ENCODE results near the gene BPIFA1.

The BPIFA1 gene

GRCh38 chr20:33235696-33236095 lies at the start of gene BPIFA1:
BPIFA1 (plus strand) TSS chr20:33235996; CDS start chr20:33237712, 1,716 bp downstream.
- DNase-seq, result no peak

- no peak for DNase-seq
Measured at GRCh38 chr20:33187491-33187890, 48.3 kb upstream of the BPIFA1 start.

DNA sequence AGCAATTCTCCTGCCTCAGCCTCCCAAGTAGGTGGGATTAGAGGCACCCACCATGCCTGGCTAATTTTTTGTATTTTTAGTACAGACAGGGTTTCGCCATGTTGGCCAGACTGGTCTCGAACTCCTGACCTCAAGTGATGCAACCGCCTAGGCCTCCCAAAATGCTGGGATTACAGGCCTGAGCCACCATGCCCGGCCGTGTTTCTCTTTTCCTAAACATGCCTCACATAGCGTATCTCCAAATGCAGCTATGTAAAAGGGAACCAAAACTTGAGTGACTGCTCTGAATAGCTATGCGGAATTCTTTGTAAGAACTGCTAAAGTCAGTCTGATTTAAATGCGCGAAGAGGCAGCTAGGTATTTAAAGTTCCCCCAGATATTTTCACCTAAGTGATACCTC lies 47.4 kb upstream of the BPIFA1 start:
- DNase-seq, result no peak

- DNase-seq, result no peak
Measured at GRCh38 chr20:33191484-33191883, 44.3 kb upstream of the BPIFA1 start.

- no peak for DNase-seq
Measured at GRCh38 chr20:33191955-33192354, 43.8 kb upstream of the BPIFA1 start.

GRCh38 chr20:33192912-33193501 lies 42.8 kb upstream of the BPIFA1 start:
- DNase-seq, result no peak

GRCh38 chr20:33199026-33199425 lies 36.8 kb upstream of the BPIFA1 start:
- DNase-seq, result no peak

DNA sequence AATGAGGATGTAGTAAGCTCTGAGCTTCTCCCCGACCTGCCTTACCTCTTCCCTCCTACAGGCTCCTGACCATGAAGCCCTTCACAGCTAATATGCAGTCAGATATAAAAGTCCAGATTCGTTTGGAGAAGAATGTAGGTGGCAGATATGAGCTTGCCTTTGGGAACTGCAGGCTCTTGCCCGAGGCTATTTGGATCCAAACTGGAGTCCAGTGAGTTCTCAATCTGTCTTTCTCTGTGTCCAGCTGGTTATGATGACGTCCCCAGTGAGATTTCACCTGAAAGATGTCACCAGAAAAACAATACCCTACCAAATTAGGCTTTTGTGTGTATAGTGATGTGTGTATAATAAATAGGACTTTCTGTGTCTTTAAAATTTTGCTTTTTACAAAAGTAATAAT lies 33.3 kb upstream of the BPIFA1 start:
- DNase-seq, result no peak

DNA sequence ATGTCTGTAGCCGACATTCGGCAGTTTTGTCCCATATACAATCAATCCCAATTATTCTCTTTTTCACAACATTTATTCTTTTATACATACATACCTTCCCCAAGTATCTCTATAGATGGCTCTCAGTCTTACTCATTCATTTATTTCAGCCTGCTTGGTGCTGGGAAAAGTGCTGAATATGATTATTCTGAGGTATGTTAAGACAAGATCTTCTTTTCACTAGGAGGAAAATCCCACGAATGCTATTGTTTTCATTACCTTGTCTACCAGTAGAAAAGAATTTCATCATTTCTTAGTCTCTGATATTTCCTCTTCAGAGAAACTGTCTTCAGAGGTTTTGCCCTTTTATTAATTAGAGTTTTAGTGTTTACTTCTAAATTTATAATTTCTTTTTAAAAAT lies 32.4 kb upstream of the BPIFA1 start:
- DNase-seq, result no peak

- peak; percentile 44 for DNase-seq
Measured at GRCh38 chr20:33209789-33210188, 26.0 kb upstream of the BPIFA1 start.

GRCh38 chr20:33210371-33210770 lies 25.4 kb upstream of the BPIFA1 start:
- no peak for DNase-seq

DNA sequence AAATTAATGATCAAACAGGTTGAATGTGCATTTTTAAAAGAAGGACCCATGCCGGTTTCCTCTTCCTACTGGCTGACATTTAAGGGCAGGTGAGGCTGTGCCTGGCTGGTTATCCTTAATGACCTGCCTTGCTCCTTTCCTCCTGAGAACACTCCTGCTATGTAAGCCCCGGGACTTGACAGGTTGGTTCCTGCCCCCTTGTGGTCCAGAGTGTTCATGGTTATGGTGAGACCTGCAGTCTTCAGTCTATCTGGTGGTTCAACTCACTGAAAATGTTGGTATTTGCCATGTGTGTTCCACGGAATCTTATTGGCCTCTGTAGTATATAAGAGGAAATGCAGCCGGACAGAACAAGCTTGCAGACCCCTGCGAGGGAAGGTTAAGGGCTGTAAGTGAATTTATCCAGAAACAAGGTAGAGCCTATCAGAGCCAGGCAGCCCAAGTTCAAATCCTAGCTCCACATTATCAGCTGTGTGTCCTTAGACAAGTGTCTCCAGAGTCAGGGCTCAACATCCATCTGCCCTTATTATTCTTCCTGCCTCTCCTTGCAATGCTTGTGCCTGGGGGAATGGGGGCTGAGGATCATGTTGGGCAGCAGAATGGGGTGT lies 23.9 kb upstream of the BPIFA1 start:
- no peak for DNase-seq

- no peak for DNase-seq
Measured at GRCh38 chr20:33217052-33217451, 18.7 kb upstream of the BPIFA1 start, which contains the start of gene BPIFA3. BPIFA3 (plus strand) TSS chr20:33217352; CDS start chr20:33217537, 185 bp downstream.

GRCh38 chr20:33224399-33224798 lies 11.4 kb upstream of the BPIFA1 start:
- DNase-seq, result no peak

GRCh38 chr20:33229843-33230242 lies 6.0 kb upstream of the BPIFA1 start:
- no peak for DNase-seq

DNA sequence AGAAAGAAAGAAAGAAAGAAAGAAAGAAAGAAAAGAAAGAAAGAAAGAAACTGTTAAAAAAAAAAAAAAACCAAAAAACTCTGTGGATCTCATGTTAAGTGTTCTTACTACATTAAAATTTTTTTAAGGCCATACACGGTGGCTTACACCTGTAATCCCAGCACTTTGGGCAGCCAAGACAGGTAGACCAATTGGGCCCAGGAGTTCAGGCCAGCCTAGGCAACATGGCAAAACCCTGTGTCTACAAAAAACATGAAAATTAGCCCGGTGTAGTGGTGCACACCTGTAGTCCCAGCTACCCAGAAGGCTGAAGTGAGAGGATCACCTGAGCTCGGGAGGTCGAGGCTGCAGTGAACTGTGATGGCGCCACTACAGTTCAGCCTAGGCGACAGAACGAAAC lies 4.6 kb upstream of the BPIFA1 start:
- DNase-seq, result no peak

- no peak for DNase-seq
Measured at GRCh38 chr20:33232486-33233072, 3.2 kb upstream of the BPIFA1 start.

DNA sequence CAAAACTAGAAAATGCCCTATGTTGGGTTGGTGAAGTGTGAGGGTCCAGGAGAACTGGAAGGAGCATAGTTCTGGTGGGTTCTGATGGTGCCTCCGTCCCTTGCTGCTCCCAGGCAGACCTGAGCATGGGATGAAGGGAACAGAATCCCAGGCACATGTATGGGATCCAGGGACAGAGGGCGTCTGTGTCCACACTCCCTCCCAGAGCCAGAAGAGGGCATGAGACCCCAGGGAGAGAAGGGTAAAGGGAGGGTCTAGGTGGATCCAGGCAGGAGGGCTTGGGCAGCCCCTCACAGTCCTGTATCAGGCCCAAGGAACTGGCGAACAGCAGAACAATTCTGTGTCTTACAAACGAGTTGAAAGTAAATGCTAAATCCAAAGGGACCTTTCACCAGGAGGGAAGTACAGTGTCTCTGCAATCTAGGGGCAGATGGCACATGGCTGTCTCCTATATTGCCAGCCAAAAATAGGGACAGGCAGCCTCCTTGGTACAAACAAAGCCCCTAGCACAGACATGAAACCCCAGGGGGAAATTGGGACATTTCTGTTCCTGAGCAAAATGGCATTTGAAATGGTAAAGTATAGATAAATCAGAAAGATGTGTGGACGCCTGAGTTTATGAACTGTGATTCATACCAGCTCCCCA lies 2.5 kb upstream of the BPIFA1 start:
- no peak for DNase-seq

- no peak for DNase-seq
Measured at GRCh38 chr20:33234050-33234449, 1.7 kb upstream of the BPIFA1 start.

DNA sequence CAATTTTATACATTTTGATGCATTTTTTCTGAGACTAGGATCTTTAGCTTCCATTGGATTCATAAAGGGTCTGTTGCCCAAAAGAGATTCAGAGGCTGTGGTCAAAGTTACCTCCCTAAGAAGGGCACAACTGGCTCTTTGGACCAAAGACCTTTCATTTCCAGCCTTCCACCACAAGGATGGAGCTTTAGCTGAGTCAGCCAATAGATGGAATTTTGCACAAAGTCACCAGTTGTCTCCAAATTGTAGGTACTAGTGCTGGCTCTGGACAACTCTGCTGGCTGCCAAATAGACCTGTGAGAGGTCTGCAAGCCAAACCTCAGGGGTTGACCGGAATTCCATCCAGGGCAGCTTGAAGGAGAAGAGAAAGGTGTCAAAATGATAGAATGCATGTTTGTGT lies 555 bp downstream of the BPIFA1 start:
- no peak for DNase-seq

GRCh38 chr20:33237989-33238388 lies 2.2 kb downstream of the BPIFA1 start:
- DNase-seq, result no peak

DNA sequence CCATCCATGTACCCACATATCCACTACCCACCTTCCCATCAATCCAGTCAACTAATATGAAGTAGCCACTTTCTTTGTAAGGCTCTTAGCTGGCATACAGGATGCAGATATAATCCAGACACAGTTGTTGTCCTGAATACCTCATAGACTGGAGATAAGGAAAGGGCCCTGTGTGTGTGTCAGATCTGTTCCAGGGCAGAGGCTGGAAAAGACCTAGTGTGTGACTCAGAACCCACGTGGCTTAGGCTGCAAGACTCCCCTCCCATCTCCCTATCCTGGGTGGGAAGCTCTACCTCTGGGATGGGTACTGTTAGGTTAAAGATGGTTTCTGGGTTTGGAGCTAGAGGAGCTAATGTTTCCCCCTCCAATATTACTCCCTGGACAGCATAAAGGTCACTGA lies 3.6 kb downstream of the BPIFA1 start:
- DNase-seq, result no peak

GRCh38 chr20:33239979-33240736 lies 4.4 kb downstream of the BPIFA1 start:
- no peak for DNase-seq

Data from activated CD4-positive, CD25-positive, alpha-beta regulatory T cell treated with anti-CD3 and anti-CD28 coated beads, Interleukin-2, amount 50 U/mL, for 72 hours (primary cell).